IMR-90 (cell line): ENCODE measurements around the gene CES2.

Experiments
- CTCF ChIP-seq: conservative IDR thresholded peaks from 2 replicates; pipeline ENCODE4 v1.5.1; 2012; ENCODE audit warnings: mild to moderate bottlenecking, low read depth, low read length, improper control_type of control experiment
- MAZ ChIP-seq: IDR thresholded peaks from 2 replicates; pipeline ENCODE4 v1.6.1; 2012; ENCODE audit warnings: low read depth, mild to moderate bottlenecking, low read length, improper control_type of control experiment, moderate library complexity, borderline replicate concordance
- POLR2A ChIP-seq: IDR thresholded peaks from 2 replicates; pipeline ENCODE4 v1.6.1; 2012; ENCODE audit warnings: mild to moderate bottlenecking, low read depth, low read length

DNA sequence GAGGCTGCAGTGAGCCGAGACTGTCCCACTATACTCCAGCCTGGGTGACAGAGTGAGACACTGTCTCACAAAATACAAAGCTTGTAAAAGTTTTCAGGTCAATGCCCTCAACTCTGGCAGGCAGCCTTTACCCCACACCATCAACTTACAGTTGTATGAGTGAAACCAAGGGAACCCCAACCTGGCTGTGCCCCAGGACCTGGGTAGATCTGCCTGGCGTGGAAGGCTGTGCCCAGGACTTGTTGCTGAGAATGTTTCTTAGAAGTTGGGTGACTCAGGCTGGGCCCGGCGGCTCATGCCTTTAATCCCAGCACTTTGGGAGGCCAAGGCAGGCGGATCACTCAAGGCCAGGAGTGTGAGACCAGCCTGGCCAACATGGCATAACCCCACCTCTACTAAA lies 33.5 kb downstream of the CES2 start:
- no peak for TF ChIP-seq MAZ
- no peak for TF ChIP-seq CTCF
- no peak for TF ChIP-seq POLR2A
